UCSD-AML1 (cell line): ENCODE data around the gene ADAMTS6.
"Not testable (repeated sequence)": the region's sequence is repeated elsewhere in the genome, so short reads cannot be mapped to it uniquely, and the experiment has no call there.

Experiments used
- DNase-seq: peaks from one replicate; lab custom pipeline; 2025; ENCODE audit not compliant: unreplicated experiment; lab: John Stamatoyannopoulos, UW

The ADAMTS6 gene

DNA sequence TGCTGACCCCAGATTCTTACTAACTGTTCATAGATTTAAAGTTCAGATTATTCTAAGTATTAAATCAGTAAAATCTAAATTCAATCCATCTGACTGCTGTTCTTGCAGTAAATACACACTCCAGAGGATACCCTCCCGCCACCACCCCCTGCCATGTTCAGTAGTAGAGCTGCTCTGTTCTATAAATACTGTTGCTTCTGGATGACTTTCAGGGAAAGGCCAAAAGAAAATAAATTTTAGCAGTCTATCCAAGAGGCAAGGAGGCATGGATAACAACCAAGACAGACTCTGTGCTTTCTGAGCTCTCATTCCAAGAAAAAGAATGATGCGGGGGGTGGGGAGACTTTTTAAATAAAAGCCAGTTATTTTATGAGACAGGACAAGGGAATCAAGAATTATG is 115.1 kb downstream of the ADAMTS6 start:
- DNase-seq: no peak

DNA sequence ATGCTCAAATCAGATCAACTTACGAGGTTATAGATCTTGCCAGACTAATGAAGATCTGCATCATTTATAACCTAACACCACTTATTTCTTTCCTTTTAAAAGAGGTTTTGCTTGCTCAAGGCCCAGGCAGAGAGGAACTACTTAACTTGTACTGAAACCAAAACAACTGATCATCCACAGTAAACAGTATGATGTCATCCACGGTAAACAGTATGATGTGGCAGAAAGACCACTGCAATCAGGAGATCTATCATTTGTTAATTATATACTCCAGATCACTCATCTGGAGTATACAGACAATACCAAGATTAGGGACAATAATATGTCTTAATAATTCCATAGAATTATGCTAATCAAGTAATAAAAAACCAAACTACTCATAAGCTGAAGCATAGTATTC is 116.8 kb downstream of the ADAMTS6 start:
- DNase-seq: no peak

DNA sequence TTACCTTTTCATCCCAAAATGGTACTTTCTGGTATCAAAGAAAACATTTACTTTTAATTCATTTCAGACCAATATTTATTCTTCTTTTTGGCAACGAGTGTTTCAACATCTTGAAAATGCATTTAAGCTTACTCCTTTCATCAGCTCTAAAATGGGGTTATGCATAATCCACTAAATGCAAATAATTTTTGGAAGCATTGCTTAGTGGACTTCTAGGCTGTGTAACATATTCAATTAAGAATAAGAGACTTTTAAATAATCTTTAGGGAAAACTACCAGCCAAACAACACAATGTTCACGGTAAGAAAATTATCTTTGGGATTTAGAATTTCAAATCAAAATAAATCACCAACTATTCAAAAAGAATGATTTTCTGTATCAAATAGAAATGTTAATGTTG is 118.2 kb downstream of the ADAMTS6 start:
- DNase-seq: no peak

DNA sequence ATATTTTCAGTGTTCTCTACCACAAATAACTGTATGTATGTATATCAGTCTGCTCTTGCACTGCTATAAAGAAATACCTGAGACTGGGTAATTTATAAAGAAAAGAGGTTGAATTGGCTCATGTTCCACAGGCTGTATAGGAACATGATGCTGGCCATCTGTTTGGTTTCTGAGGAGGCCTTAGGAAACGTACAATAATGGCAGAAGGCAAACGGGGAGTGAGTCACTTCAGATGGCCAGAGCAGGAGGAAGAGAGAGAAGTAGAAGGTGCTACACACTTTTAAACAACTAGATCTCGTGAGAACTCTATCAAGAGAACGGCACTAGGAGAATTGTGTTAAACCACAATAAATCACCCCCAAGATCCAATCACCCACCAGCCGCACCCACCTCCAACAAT is 121.7 kb downstream of the ADAMTS6 start:
- DNase-seq: no peak

DNA sequence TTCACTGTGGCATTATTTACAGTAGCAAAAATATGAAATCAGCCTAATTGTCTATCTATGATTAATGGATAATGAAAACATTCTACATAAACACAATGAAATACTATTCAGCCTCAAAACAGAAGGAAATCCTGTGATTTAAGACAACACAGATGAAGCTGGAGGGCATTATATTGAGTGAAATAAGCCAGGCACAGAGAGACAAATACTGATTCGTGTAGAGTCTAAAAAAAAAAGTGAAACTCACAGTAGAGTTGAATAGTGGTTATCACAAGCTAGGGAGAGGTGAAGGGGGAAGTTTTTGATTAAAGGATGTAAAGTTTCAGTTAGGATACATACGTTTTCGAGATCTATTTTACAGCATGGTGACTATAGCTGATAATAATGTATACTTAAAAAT is 122.2 kb downstream of the ADAMTS6 start:
- DNase-seq: no peak

DNA sequence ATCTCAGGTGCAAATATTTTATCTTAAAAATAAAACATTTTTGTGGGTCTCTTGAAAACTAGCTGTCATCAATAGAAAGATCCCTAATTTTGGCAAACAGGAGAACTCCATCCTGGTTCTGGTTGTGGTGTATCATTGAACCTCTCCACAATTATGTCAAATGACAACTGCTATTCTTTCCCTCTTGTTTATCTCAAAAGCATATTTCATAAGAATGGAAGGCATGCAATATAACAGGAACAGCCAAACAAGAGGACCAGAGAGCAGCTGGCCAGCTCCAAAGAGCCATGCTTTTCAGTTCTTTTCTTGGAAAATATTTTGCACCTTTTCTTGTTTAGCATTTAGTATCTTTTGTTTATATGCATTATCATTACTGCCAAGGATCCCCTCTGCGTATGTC is 125.4 kb downstream of the ADAMTS6 start:
- no peak for DNase-seq

DNA sequence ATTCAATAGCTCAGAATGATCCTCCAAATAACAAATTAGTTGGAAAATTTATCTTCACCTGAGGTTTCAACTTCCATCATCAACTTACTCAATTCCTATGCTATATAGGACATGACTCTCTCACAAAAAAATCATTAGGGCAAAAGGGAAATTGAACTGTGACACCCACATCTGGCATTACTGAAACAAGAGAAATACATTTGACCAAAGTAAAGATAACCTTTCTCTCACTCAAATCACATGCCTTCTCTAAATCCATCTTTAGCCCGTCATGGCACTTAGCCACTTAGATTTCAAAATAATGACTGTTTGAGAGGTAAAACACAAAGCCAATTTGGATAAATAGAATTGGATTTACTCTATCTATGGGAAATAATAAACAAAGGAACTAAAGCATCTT is 126.4 kb downstream of the ADAMTS6 start:
- DNase-seq: no peak

DNA sequence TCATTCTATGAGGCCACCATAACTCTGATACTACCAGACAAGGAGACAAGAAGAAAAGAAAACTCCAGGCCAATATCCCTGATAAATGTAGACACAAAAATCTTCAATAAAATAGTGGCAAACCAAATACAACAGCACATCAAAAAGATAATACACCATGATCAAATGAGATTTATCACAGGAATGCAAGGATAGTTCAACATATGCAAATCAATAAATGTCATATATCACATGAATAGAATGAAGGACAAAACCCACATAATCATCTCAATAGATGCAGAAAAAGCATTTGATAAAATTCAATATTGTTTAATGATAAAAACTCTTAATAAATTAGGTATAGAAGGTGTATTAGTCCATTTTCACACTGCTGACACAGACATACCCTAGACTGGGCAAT is 139.9 kb downstream of the ADAMTS6 start:
- no peak for DNase-seq

DNA sequence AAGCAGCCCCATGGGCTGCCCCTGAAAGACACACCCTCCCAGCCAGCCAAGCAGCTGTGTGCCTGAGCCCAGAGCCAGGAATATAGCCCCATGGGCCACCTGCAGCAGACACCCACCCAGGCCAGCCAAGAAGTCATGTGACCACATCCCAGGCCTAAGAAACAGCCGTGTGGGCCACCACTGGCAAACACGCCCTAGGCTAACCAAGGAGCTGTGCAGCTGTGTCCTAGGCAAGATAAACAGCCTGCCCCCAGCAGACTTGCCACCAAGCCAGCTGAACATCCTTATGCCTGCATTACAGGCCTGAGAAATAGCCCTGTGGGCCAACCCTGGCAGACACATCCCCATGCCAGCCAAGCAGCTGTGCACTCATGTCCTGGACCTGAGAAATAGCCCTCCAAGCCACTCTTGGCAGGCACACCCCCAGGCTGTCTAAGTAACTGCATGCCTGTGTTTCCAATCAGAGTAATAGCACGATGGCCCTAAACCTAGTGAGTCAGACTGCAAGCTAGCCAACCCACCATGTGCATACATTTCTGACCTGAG is 143.0 kb downstream of the ADAMTS6 start:
- no peak for DNase-seq

DNA sequence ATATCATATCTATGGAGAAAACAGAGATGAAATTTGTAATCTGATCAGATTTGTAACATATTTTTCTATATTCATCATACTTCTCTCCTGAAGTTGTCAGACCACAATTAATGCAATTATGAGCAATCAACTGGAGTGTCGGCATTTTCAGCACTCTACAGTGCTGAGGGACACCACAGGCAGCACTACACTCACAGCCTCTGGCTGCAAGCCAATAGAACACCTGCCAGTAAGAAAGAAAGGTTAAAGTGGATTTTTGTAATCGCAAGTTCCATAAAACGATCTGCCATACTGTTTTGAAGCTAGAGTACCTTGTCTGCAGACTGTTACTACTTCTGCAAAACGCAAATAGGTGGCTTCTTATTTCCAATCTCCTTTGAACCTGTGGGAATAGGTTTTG is 147.6 kb downstream of the ADAMTS6 start:
- DNase-seq: no peak

DNA sequence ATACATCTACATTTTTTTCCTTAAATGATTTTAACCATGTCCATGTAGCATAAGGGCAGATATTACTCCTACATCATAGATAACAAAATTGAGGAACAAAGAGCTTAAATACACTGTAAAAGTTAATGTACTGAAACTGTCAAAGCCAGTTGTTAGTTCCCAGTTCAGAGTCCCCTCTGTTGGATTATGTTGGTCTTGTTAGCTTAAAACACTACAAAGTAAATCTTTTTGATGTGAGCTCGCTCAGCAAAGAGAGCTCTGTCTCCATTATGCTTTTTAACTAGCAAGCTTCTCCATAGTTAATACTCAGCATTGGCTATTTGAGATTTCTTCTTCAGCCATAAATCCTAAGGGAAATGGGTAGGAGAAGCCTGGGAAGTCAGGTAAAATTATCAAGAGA is 149.1 kb downstream of the ADAMTS6 start:
- no peak for DNase-seq

DNA sequence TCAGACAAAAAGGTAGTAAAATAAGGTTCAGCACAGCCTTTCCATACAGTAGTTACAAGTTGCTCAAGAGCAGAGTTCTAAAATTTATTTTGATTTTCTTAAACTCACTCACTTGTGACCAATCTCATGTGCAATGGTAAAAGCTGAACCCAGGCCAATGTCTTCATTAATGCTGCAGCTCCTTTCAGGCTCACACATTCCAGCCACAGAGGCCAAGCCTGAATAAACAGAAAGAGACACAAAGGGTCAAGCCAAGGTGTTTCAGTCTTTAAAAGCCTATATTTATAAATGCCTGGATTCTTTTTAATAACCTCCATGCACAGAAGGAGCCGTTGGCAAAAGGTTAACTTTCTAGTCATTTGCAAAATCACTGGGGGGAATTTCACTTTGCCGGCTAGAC is 152.5 kb downstream of the ADAMTS6 start:
- DNase-seq: no peak

DNA sequence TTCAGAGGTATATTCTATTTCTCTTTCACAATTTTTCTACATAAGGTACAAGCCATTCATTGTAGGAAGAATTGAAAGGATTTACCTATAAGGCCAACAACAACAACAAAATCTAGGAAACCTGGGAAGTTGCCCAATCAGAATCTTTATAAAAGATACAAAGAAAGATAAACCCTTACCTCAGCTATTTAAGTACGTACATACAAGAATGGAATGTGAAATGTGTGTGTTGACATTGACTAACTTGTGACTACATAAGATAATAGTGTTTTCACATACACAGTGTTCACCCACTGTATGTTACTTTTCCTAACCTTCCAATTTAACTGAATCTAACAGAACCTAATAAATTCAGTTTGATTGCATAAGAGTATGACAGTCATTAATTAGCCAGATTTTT is 154.1 kb downstream of the ADAMTS6 start:
- DNase-seq: no peak

DNA sequence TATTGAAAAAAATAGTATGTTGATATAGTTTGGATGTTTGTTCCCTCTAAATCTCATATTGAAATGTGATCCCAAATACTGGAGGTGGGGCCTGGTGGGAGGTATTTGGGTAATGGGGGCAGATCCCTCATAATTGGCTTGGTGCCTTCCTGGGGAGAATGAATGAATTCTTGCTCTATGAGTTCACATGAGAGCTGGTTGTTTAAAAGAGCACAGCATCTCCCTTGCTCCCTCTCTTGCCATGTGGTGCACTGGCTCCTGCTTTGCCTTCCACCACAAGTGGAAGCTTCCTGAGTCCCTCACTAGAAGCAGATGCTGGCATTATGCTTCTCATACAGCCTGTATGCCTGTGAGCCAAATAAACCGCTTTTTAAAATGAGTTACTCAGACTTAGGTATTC is 154.8 kb downstream of the ADAMTS6 start:
- no peak for DNase-seq

DNA sequence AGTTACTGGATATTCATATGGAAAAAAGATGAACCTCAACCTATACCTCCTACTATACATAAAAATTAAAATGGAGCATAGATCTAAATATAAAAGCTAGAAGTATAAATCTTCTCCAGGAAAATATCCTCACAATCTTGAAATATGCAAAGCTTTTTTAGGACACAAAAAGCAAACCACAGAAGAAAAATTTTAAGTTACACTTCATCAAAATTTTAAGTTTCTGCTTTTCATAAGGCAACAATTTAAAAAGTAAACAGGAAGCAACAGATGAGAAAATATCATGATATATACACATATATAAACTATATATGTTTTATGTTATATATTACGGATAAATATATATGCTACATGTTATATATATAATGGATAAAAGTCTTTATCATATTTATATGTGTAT is 157.5 kb downstream of the ADAMTS6 start:
- DNase-seq: no peak

DNA sequence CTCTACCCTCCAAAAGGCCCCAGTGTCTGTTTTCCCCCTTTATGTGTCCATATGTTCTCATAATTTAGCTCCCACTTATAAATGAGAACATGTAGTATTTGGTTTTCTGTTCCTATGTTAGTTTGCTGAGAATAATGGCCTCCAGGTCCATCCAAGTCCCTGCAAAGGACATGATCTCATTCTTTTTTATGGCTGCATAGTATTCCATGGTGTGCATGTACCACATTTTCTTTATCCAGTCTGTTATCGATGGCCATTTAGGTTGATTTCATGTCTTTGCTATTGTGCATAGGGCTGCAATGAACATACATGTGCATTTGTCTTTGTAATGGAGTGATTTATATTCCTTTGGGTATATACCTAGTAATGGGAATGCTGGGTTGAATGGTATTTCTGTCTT is 161.0 kb downstream of the ADAMTS6 start:
- not testable (repeated sequence) for DNase-seq

DNA sequence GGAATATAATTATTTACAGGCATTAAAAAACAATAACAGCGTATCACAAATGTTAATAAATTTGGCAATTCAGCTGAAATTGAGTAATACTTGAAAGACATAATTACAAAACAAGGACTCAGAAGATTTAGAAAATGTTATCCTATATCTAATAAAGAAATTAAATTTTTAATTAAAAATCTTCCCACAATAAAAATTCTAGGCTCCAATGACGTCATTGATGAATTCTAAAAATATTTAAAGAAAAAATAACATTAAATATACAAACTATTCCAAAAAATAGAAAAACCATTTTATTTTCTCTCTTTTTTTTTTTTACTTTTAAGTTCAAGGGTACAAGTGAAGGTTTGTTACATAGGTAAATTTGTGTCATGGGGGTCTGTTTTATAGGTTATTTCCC is 161.5 kb downstream of the ADAMTS6 start:
- DNase-seq: no peak

DNA sequence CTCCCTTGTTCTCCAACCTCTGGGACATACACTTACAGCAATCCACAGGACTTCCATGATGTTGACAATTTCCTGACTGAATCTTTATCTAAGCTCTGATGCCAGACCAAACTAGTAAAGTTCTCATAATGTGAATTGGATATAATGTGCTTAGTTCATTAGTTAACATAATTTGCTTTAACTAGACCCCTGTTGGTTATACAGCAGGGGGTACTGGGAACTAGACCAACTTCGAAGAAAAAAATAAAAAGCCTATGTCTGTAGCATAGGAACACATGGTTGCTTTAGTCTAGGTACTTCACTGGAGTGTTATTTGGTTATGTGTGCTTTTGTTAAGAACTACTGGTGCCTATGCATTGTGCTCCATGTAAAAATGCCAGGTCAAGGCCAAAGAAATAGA is 173.8 kb downstream of the ADAMTS6 start:
- DNase-seq: no peak

DNA sequence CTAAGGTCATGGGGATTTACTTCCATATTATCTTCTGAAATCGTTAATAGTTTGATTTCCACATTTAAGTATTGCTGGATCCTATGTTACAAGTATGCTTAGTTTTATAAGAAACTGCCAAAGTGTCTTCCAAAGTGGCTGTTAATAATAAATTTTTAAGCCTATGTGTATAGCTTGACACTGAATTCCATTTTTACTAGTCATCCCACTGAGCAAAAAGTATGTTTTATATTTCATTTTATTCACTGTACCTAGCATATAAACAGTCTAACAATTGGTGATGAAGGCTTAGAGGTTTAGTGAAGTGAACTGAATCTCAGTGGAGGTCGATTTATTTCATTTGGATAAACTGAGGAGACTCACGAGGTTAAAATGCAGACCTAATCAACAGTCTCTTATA is 174.6 kb downstream of the ADAMTS6 start:
- DNase-seq: no peak

DNA sequence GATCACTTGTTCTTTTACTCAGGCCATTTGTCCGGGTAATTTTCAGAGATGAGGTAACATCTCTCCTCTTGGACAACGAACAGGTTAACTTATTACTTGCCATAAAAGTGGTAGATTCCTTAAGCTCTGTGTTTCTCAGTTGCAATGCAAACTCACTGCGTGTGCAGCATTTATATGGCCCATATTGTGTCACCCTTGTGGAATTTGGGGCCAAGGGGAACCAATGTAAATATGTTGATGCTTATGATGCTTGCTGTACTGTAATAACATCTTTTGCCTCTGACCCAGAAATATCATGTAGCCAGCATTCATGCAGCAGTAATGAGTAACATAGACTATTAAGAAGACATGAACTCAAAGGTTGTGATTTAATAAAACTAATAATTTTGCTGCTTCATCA is 175.8 kb downstream of the ADAMTS6 start:
- no peak for DNase-seq

DNA sequence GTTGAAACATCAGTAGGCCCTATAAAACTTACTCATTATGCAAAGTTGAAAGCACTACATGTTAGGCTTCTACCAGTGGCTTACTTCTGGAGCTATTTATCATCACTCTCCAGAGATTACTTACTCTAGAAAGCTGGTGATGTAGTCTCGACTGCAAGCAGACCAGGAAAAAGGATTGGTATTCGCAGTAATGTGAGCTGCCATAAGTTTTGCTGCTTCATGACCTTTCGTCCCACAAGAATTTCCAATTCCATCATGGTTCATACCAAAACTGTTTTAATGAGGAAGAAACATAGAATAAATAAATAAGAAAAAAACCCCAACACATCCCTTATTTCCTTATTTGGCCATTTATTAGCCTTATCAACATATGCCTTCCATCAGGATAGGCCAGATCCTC is 181.9 kb downstream of the ADAMTS6 start:
- no peak for DNase-seq

DNA sequence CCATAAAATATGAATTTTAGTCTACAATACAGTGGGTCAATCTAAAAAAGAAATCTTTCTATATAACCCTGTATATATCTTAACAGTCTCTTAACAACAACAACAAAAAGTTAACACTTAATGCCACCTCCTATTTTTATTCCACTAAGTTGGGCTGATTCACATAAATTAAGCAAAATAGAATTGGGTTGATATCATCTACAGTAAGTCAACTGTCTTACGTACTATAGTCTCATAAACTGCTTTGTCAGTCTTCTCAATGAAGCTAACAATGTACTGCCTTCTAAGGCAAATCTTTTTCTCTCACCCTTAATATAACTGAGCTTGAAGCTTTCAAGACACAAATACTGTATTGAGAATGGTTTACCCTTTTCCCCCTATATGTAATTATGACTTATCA is 185.7 kb downstream of the ADAMTS6 start:
- DNase-seq: no peak

DNA sequence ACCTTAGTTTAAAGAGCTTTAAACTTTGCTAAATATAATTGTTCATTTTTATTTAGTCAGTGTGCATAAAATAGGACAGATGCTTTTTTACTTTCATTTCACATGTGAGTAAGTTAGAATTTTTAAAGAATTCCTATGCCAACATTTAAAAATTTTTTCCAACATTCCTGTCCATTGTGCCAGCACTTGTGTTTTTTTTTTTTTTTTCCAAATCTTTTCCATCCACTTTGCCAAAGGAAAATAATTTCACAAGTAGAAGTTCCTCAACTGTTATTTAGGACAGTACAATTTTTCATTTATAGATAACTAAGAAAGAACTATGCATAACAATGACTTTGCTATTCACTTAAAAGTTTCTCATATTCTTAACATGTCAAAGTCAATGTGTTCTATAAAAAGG is 189.5 kb downstream of the ADAMTS6 start:
- no peak for DNase-seq

DNA sequence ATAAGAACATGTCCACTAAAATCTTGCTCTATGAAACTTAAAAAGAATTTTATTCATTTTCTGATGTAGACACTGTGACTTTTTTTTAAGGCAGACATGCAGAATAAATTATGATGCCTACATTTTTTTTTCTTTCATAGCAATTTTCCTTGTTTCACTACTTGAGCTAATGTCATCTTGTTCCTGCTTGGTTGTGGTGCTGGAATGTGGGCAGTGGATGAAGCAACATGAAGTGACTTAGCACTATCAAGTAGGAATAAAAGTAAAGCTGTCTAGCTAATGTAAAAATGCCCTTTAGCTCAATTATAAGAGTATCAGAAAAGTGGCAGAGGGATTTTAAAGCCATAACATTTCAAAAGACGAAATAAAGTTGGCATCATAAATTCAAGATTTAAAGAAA is 191.0 kb downstream of the ADAMTS6 start:
- DNase-seq: no peak
